SK-N-SH treated with all-trans-retinoic acid at 6 μM for 48 hours (cell line): ENCODE results near the gene DNM2.

Experiments used
- ATAC-seq: fragments of 200-7000 bp; cut with Tn5 transposase; 3 replicates; pipeline ENCODE4 v1.9.1; 2020; ENCODE audit warnings: mild to moderate bottlenecking, moderate library complexity
- ARNTL ChIP-seq: fragments of 450-650 bp; formaldehyde crosslinking; IDR thresholded peaks from 2 replicates; pipeline ENCODE4 v1.5.0; 2020; ENCODE audit warnings: low read depth, mild to moderate bottlenecking, moderate library complexity, borderline replicate concordance
- BACH2 ChIP-seq: fragments of 250-450 bp; sonication (Bioruptor Pico); IDR thresholded peaks from 2 replicates; pipeline ENCODE4 v1.9.0; 2021; ENCODE audit warnings: mild to moderate bottlenecking, borderline replicate concordance
- CREB5 ChIP-seq: fragments of 250-450 bp; sonication (Bioruptor Pico); IDR thresholded peaks from 2 replicates; pipeline ENCODE4 v1.5.1; 2020; ENCODE audit warnings: low read depth, mild to moderate bottlenecking, moderate library complexity
- ESRRG ChIP-seq: fragments of 250-450 bp; sonication (Bioruptor Pico); IDR thresholded peaks from 2 replicates; pipeline ENCODE4 v1.6.1; 2021; ENCODE audit warnings: mild to moderate bottlenecking
- GLIS3 ChIP-seq: fragments of 250-450 bp; sonication (Bioruptor Pico); IDR thresholded peaks from 2 replicates; pipeline ENCODE4 v1.5.0; 2020; ENCODE audit warnings: mild to moderate bottlenecking, moderate library complexity
- ISL1 ChIP-seq: fragments of 250-450 bp; sonication (Bioruptor Pico); IDR thresholded peaks from 2 replicates; pipeline ENCODE4 v2.1.2; 2022; ENCODE audit warnings: mild to moderate bottlenecking, moderate library complexity
- OSR1 ChIP-seq: fragments of 250-450 bp; sonication (Bioruptor Pico); IDR thresholded peaks from 2 replicates; pipeline ENCODE4 v1.8.0; 2022; ENCODE audit warnings: moderate library complexity, mild to moderate bottlenecking, inconsistent platforms
- POU6F1 ChIP-seq: fragments of 250-450 bp; sonication (Bioruptor Pico); IDR thresholded peaks from 2 replicates; pipeline ENCODE4 v1.8.0; 2021; ENCODE audit warnings: low read depth, mild to moderate bottlenecking, moderate library complexity, borderline replicate concordance
- RARB ChIP-seq: fragments of 250-450 bp; sonication (Bioruptor Pico); IDR thresholded peaks from 2 replicates; pipeline ENCODE4 v1.8.0; 2021; ENCODE audit warnings: mild to moderate bottlenecking, moderate library complexity
- SNAI2 ChIP-seq: fragments of 250-450 bp; sonication (Bioruptor Pico); IDR thresholded peaks from 2 replicates; pipeline ENCODE4 v1.5.0; 2020; ENCODE audit warnings: mild to moderate bottlenecking, moderate library complexity
- TCF4 ChIP-seq: fragments of 250-450 bp; sonication (Bioruptor Pico); IDR thresholded peaks from 2 replicates; pipeline ENCODE4 v1.8.0; 2021; ENCODE audit warnings: mild to moderate bottlenecking, moderate library complexity, borderline replicate concordance
- TOX ChIP-seq: fragments of 250-450 bp; sonication (Bioruptor Pico); IDR thresholded peaks from 2 replicates; pipeline ENCODE4 v1.8.0; 2021; ENCODE audit warnings: mild to moderate bottlenecking, moderate library complexity, borderline replicate concordance
- TSHZ2 ChIP-seq: fragments of 250-450 bp; sonication (Bioruptor Pico); IDR thresholded peaks from 2 replicates; pipeline ENCODE4 v1.5.0; 2020; ENCODE audit warnings: mild to moderate bottlenecking, moderate library complexity
- ZC3H10 ChIP-seq: fragments of 250-450 bp; sonication (Bioruptor Pico); IDR thresholded peaks from 2 replicates; pipeline ENCODE4 v1.5.1; 2021; ENCODE audit warnings: mild to moderate bottlenecking, moderate library complexity
- ZFP3 ChIP-seq: fragments of 250-450 bp; sonication (Bioruptor Pico); IDR thresholded peaks from 2 replicates; pipeline ENCODE4 v1.5.0; 2020; ENCODE audit warnings: mild to moderate bottlenecking, moderate library complexity
- ZFP30 ChIP-seq: fragments of 450-650 bp; formaldehyde crosslinking; IDR thresholded peaks from 2 replicates; pipeline ENCODE4 v1.5.0; 2022; ENCODE audit warnings: mild to moderate bottlenecking, moderate library complexity
- ZNF565 ChIP-seq: fragments of 450-650 bp; formaldehyde crosslinking; conservative IDR thresholded peaks from 2 replicates; pipeline ENCODE4 v1.5.0; 2020; ENCODE audit warnings: low read depth, mild to moderate bottlenecking, moderate library complexity
- ZNF70 ChIP-seq: fragments of 450-650 bp; formaldehyde crosslinking; IDR thresholded peaks from 2 replicates; pipeline ENCODE4 v1.5.0; 2020; ENCODE audit warnings: mild to moderate bottlenecking, moderate library complexity
- ZNF8 ChIP-seq: fragments of 450-650 bp; formaldehyde crosslinking; IDR thresholded peaks from 2 replicates; pipeline ENCODE4 v1.5.0; 2020; ENCODE audit warnings: mild to moderate bottlenecking, moderate library complexity
- TF ChIP-seq, protein P1 (sequence below): fragments of 250-450 bp; sonication (Bioruptor Pico); IDR thresholded peaks from 2 replicates; pipeline ENCODE4 v1.8.0; 2020; ENCODE audit warnings: mild to moderate bottlenecking, moderate library complexity, borderline replicate concordance
- TF ChIP-seq, protein P2 (sequence below): fragments of 250-450 bp; sonication (Bioruptor Pico); IDR thresholded peaks from 2 replicates; pipeline ENCODE4 v1.5.1; 2021; ENCODE audit warnings: mild to moderate bottlenecking, moderate library complexity

DNM2 gene

DNA sequence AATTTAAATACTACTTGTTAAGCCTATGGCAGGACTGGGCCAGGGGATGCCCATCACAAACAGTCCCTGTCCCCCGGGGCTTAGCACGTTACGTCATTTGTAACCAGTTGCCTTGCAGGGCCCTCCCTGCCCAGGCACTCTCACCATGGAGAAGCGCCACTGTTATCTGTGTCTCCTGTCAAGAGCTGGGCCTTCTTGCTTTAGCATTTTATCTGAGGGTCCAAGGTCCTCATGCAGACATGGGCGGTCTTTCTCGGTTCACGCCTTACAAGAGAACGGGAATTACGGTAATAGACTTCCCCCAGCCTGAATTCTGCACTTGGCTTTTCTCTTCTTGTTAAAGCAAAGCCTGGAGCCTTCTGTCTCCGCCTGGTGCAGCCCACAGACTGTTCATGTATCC lies 72.0 kb downstream of the DNM2 start:
- no peak for ATAC-seq
- no peak for TF ChIP-seq POU6F1 (CRISPR knock-in tag)
- TF ChIP-seq ARNTL (CRISPR knock-in tag): no peak
- TF ChIP-seq ZNF8 (CRISPR knock-in tag): no peak
- no peak for TF ChIP-seq ISL1 (CRISPR knock-in tag)
- no peak for TF ChIP-seq SNAI2
- TF ChIP-seq ESRRG (CRISPR knock-in tag): no peak
- no peak for TF ChIP-seq OSR1 (CRISPR knock-in tag)
- TF ChIP-seq ZFP3 (CRISPR knock-in tag): no peak
- no peak for TF ChIP-seq TCF4 (CRISPR knock-in tag)
- no peak for TF ChIP-seq GLIS3
- no peak for TF ChIP-seq TOX (CRISPR knock-in tag)
- no peak for TF ChIP-seq CREB5 (CRISPR knock-in tag)
- TF ChIP-seq, protein P1, sequence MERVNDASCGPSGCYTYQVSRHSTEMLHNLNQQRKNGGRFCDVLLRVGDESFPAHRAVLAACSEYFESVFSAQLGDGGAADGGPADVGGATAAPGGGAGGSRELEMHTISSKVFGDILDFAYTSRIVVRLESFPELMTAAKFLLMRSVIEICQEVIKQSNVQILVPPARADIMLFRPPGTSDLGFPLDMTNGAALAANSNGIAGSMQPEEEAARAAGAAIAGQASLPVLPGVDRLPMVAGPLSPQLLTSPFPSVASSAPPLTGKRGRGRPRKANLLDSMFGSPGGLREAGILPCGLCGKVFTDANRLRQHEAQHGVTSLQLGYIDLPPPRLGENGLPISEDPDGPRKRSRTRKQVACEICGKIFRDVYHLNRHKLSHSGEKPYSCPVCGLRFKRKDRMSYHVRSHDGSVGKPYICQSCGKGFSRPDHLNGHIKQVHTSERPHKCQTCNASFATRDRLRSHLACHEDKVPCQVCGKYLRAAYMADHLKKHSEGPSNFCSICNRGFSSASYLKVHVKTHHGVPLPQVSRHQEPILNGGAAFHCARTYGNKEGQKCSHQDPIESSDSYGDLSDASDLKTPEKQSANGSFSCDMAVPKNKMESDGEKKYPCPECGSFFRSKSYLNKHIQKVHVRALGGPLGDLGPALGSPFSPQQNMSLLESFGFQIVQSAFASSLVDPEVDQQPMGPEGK (CRISPR knock-in tag): no peak
- no peak for TF ChIP-seq ZFP30
- TF ChIP-seq TSHZ2 (CRISPR knock-in tag): no peak
- TF ChIP-seq BACH2: no peak
- TF ChIP-seq, protein P2, sequence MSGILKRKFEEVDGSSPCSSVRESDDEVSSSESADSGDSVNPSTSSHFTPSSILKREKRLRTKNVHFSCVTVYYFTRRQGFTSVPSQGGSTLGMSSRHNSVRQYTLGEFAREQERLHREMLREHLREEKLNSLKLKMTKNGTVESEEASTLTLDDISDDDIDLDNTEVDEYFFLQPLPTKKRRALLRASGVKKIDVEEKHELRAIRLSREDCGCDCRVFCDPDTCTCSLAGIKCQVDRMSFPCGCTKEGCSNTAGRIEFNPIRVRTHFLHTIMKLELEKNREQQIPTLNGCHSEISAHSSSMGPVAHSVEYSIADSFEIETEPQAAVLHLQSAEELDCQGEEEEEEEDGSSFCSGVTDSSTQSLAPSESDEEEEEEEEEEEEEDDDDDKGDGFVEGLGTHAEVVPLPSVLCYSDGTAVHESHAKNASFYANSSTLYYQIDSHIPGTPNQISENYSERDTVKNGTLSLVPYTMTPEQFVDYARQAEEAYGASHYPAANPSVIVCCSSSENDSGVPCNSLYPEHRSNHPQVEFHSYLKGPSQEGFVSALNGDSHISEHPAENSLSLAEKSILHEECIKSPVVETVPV (CRISPR knock-in tag): no peak
- TF ChIP-seq ZNF70 (CRISPR knock-in tag): no peak
- TF ChIP-seq RARB (CRISPR knock-in tag): no peak
- no peak for TF ChIP-seq ZC3H10 (CRISPR knock-in tag)
- TF ChIP-seq, all 23 proteins: peak for 0

- no peak for ATAC-seq
- TF ChIP-seq, protein P2 (CRISPR knock-in tag): no peak
- no peak for TF ChIP-seq ISL1 (CRISPR knock-in tag)
- no peak for TF ChIP-seq ZNF565 (CRISPR knock-in tag)
- TF ChIP-seq TSHZ2 (CRISPR knock-in tag): no peak
- TF ChIP-seq TCF4 (CRISPR knock-in tag): no peak
- no peak for TF ChIP-seq ZNF70 (CRISPR knock-in tag)
- TF ChIP-seq, all 23 proteins: peak for 0
Measured at GRCh38 chr19:10796653-10797052, 78.8 kb downstream of the DNM2 start.
